ENCODE measurements around the gene PRKACA.

- TF ChIP-seq CTCF (IDR thresholded peaks at IDR 0.05), result no peak
- no peak for TF ChIP-seq EZH2 (IDR thresholded peaks at IDR 0.05)
- no peak for TF ChIP-seq EZH2phosphoT487 (IDR thresholded peaks at IDR 0.05)
Measured at GRCh38 chr19:14152713-14153112, 35.2 kb upstream of the PRKACA start.
